ENCODE data around the gene TMEM239.
"Not testable (repeated sequence)": the region's sequence is repeated elsewhere in the genome, so short reads cannot be mapped to it uniquely, and the experiment has no call there.

The TMEM239 gene

GRCh38 chr20:2800521-2801285 is 15.5 kb upstream of the TMEM239 start, which contains the start of gene CPXM1:
CPXM1 (minus strand) TSS chr20:2800627; CDS start chr20:2800572, 55 bp downstream.
- no peak for DNase-seq

GRCh38 chr20:2801286-2801728 is 14.9 kb upstream of the TMEM239 start:
- DNase-seq, result no peak

GRCh38 chr20:2804041-2804828 is 11.9 kb upstream of the TMEM239 start:
- DNase-seq, result no peak

GRCh38 chr20:2804852-2805688 is 11.1 kb upstream of the TMEM239 start:
- DNase-seq, result no peak

GRCh38 chr20:2805689-2806350 is 10.3 kb upstream of the TMEM239 start:
- no peak for DNase-seq

GRCh38 chr20:2806351-2806701 is 9.8 kb upstream of the TMEM239 start:
- DNase-seq, result no peak

GRCh38 chr20:2807019-2807418 is 9.1 kb upstream of the TMEM239 start:
- no peak for DNase-seq

GRCh38 chr20:2807929-2808328 is 8.2 kb upstream of the TMEM239 start:
- DNase-seq, result not testable (repeated sequence)

GRCh38 chr20:2809690-2810089 is 6.5 kb upstream of the TMEM239 start:
- DNase-seq, result no peak

GRCh38 chr20:2812189-2812588 is 4.0 kb upstream of the TMEM239 start:
- DNase-seq, result no peak

GRCh38 chr20:2814076-2814475 is 2.1 kb upstream of the TMEM239 start:
- DNase-seq, result no peak

GRCh38 chr20:2814587-2815051 is 1.5 kb upstream of the TMEM239 start, which contains the start of gene C20orf141:
C20orf141 (plus strand) TSS chr20:2814987; CDS start chr20:2815185, 198 bp downstream.
- peak; percentile 49 for DNase-seq

- no peak for DNase-seq
Measured at GRCh38 chr20:2815242-2815900, 793 bp upstream of the TMEM239 start.

- DNase-seq, result no peak
Measured at GRCh38 chr20:2816583-2817340, 598 bp downstream of the TMEM239 start.

GRCh38 chr20:2817341-2817726 is 1.2 kb downstream of the TMEM239 start:
- no peak for DNase-seq

GRCh38 chr20:2817891-2818595 is 1.9 kb downstream of the TMEM239 start:
- no peak for DNase-seq

GRCh38 chr20:2820084-2820895 is 4.1 kb downstream of the TMEM239 start:
- no peak for DNase-seq

GRCh38 chr20:2820896-2821869 is 5.0 kb downstream of the TMEM239 start:
- no peak for DNase-seq
